Activated CD8-positive, alpha-beta T cell treated with anti-CD3 and anti-CD28 coated beads, Interleukin-2, amount 10 ng/mL, durations not matched to agents 7 days and 5 days (primary cell): Measurements from ENCODE around the gene ADAM11. TPM values are rescaled to one million over a fixed set of nuclear protein-coding genes. Genes with fewer than 3 reads are reported as not detected.
A peak's percentile ranks its signal among the peaks of the same experiment; 100 is the strongest.

Source experiments
- ATAC-seq: fragments of 150-1000 bp; cut with Tn5 transposase; one replicate; pipeline ENCODE4 v1.10.0; 2021; ENCODE audit warnings: moderate library complexity
- CTCF ChIA-PET: fragments of 350-600 bp; sonication (Branson Sonifier 250); formaldehyde crosslinking; loops from one replicate; lab custom pipeline; 2021; ENCODE audit warnings: antibody characterized with exemption; lab: Charles Lee
- POLR2A ChIA-PET: fragments of 350-600 bp; sonication (Branson Sonifier 250); formaldehyde crosslinking; loops from one replicate; lab custom pipeline; 2021; ENCODE audit warnings: antibody characterized with exemption; lab: Charles Lee
- DNase-seq: peaks from one replicate; pipeline ENCODE4 v3.0.0-alpha.2; 2020
- H3K27ac Mint-ChIP-seq: one replicate; pipeline ENCODE4 v1.8.0; 2021; ENCODE audit warnings: mild to moderate bottlenecking, mixed read lengths
- H3K27me3 Mint-ChIP-seq: one replicate; pipeline ENCODE4 v1.8.0; 2021; ENCODE audit warnings: low read depth, mixed read lengths
- H3K36me3 Mint-ChIP-seq: one replicate; pipeline ENCODE4 v1.8.0; 2021; ENCODE audit warnings: low read depth, mixed read lengths
- H3K4me1 Mint-ChIP-seq: one replicate; pipeline ENCODE4 v1.8.0; 2021; ENCODE audit warnings: low read depth, mixed read lengths
- H3K4me3 Mint-ChIP-seq: one replicate; pipeline ENCODE4 v1.8.0; 2021; ENCODE audit warnings: mild to moderate bottlenecking, mixed read lengths
- H3K9me3 Mint-ChIP-seq: one replicate; pipeline ENCODE4 v1.8.0; 2022; ENCODE audit warnings: mixed read lengths; ENCODE audit not compliant: insufficient read depth
- total RNA-seq, 2 experiments: library from RNA; stranded (reverse); gene quantifications; one replicate each; pipeline ENCODE4 v1.2.3, GENCODE V29; 2021

ADAM11 gene
- total RNA-seq, 2 experiments from 2014 or later, result 0.24 to 0.39 TPM

DNA sequence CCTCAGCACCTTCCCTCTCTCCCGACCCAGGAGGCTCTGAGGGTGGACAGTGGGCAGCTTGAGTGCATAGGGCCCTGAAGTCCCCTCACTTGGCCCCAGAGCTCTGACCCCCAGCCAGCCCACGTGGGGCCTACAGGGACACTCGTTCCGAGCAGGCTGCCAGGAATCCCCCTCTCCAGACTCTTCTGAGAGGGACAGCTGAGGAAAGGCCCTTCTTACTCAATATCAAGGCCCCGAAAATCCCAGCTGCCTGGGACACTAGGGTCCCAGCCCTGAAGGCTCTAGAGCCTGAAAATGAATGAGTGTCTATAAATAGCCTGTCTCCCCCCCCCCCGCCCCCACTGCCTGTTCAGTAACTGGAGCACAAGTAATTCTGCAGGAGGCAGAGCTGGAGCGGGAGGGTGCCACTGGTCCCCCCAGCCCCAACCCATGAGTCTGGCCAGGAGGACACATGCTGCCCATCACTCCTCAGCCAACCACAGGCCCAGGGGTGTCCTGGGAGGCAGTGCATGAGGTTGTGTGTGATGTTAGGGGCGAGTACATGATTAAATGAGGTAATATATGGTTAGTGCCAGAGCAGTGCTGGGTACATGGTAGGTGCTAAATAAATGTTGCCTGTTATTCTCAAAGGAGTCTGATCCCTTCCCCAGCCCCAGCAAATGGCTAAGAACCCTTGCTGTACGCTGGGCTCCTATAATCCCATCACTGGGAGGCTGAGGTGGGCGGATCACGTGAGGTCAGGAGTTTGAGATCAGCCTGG, 11.6 kb downstream of the ADAM11 start:
- peaks cover 22% of the 10 kb centered on the region for H3K4me1 Mint-ChIP-seq
- no peak overlapping the region for H3K27ac Mint-ChIP-seq
- no peaks in the 10 kb centered on the region for H3K9me3 Mint-ChIP-seq
- peaks cover 11% of the 10 kb centered on the region for H3K27me3 Mint-ChIP-seq
- POLR2A ChIA-PET, result interaction anchor here (1.0 kb wide), 1 partner anchor 97 kb away, joined by 3 read pairs; no protein-coding TSS in a partner anchor
- no peak for DNase-seq
- no peaks in the 10 kb centered on the region for H3K36me3 Mint-ChIP-seq
- ATAC-seq, result no peak
- CTCF ChIA-PET, result interaction anchor here (0.7 to 3.6 kb wide), 3 partner anchors 9 to 109 kb away, joined by 3 to 13 read pairs (median 3); no protein-coding TSS in a partner anchor
- H3K4me3 Mint-ChIP-seq, result no peak overlapping the region

DNA sequence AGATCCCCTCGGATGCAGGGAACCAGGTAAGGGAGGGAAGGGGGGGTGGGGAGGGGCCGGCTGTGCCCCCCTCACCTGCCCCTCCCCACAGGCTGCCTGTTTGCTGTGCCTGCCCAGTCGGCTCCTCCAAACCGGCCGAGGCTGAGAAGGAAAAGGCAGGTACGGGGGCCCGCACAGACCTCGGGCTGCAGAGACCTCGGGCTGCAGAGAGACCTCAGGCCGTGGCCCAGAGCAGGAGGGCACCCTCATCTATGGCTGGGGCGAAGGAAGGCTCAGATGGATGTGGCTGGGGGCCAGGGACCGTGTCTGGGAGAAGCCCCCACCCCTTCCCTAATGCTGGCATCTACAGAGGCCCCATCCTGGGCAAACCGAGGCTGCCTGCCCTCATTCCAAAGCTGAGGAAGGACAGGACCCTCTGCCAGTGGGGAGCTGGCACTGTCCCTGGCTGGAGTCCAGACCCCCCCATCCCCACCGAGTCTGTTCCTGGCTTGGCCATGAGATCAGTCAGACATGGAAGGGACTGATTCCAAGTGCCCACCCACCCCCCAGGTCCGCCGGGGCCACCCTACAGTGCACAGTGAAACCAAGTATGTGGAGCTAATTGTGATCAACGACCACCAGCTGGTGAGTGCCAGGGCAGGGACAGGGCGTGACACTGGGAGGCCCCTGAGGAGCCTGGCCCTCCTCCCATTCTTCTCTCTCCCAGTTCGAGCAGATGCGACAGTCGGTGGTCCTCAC, 13.7 kb downstream of the ADAM11 start:
- H3K36me3 Mint-ChIP-seq, result no peaks in the 10 kb centered on the region
- no peak overlapping the region for H3K27ac Mint-ChIP-seq
- peaks cover 25% of the 10 kb centered on the region for H3K4me1 Mint-ChIP-seq
- DNase-seq (no peak), ATAC-seq (no peak)
- ChIA-PET CTCF (interaction anchor here (0.5 to 1.3 kb wide), 4 partner anchors 105 to 1793 kb away, joined by 3 to 5 read pairs (median 3); partner anchors contain the start of gene PTGES3L), POLR2A (no interaction called here)
- H3K4me3 Mint-ChIP-seq, result no peak overlapping the region
- H3K9me3 Mint-ChIP-seq, result no peaks in the 10 kb centered on the region
- peaks cover 6% of the 10 kb centered on the region for H3K27me3 Mint-ChIP-seq

DNA sequence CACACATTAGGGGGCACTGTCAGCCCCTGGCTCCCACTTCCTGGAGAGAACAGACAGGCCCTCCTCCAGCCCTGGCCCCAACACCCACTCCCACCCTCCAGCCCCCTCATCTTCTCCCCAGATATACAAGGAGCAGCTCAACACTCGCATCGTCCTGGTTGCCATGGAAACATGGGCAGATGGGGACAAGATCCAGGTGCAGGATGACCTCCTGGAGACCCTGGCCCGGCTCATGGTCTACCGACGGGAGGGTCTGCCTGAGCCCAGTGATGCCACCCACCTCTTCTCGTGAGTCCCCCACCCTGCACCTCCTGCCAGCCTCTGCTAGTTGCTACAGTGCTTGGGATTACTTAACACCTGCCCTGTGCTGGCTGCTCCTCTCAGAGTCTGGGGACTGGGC, 14.4 kb downstream of the ADAM11 start:
- Mint-ChIP-seq H3K27me3 (peaks cover 6% of the 10 kb centered on the region), H3K4me3 (no peak overlapping the region), H3K36me3 (no peaks in the 10 kb centered on the region), H3K27ac (no peak overlapping the region), H3K4me1 (peaks cover 18% of the 10 kb centered on the region), H3K9me3 (no peaks in the 10 kb centered on the region)
- POLR2A ChIA-PET, result no interaction called here
- CTCF ChIA-PET, result interaction anchor here (0.6 to 1.3 kb wide), 3 partner anchors 105 to 327 kb away, joined by 3 to 5 read pairs (median 3); no protein-coding TSS in a partner anchor
- ATAC-seq (no peak), DNase-seq (no peak)

DNA sequence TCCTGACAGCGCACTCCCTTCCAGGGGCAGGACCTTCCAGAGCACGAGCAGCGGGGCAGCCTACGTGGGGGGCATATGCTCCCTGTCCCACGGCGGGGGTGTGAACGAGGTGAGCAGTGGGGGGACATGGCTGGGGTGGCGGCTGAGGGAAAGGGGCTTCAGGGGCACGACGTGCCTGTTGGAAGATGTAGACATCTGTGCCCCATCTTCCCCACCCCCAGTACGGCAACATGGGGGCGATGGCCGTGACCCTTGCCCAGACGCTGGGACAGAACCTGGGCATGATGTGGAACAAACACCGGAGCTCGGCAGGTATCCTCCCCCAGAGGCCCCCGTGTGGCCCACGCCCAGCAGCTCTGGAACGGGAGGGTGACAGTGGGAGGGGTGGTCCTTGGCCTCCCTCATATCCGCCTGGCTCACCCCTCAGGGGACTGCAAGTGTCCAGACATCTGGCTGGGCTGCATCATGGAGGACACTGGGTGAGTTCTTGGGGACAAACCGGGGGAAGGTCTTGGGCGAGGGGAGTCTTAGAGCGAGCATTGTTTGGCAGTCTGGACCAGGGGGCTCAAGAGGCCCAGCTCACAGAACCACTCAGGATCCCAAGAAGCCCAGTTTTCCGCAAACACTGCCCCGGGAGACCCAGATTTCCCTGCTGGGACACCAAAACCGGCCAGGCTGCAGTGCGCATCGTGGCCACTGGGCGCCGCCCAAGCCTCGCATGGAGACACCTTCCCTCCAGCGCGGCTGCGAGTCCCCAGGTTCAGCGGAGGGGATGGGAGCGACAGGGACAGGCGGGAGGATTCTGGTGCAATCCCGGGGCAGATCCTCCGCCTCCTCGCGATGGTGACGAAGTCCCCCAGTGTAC, 15.7 kb downstream of the ADAM11 start:
- DNase-seq, result peak; percentile 90
- POLR2A ChIA-PET, result no interaction called here

DNA sequence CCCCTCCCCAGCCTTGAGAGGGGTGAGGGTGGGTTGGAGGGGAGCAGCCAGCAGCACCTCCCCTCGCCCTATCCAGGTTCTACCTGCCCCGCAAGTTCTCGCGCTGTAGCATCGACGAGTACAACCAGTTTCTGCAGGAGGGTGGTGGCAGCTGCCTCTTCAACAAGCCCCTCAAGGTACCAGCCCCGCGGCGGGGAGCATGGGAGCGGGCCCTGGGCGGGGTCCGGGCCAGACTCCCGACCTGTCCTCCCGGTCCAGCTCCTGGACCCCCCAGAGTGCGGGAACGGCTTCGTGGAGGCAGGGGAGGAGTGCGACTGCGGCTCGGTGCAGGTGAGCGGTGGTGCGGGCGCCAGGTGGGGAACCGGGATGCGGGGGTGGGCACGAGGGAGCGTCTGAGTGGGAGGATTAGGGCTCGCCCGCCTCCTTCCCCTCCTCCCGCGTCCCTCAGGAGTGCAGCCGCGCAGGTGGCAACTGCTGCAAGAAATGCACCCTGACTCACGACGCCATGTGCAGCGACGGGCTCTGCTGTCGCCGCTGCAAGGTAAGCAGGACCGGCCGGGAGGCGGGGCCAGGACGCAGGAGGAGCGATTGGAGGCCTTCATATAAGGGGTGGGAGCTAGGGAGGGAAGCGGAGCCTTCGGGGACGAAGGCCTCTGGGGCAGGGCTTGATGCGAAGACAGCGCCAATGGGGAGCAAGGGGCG, 16.5 kb downstream of the ADAM11 start:
- H3K9me3 Mint-ChIP-seq, result no peaks in the 10 kb centered on the region
- peak; percentile 97 for ATAC-seq
- H3K36me3 Mint-ChIP-seq, result no peaks in the 10 kb centered on the region
- peak; percentile 99 for DNase-seq
- CTCF ChIA-PET, result interaction anchor here (0.9 to 2.4 kb wide), 29 partner anchors 9 to 360 kb away, joined by 3 to 50 read pairs (median 4); partner anchors contain the start of genes ACBD4, CCDC43 and EFTUD2
- POLR2A ChIA-PET, result interaction anchor here (1.0 kb wide), 1 partner anchor 275 kb away, joined by 4 read pairs; no protein-coding TSS in a partner anchor
- peak overlapping the region; percentile 81 for H3K27ac Mint-ChIP-seq
- H3K4me3 Mint-ChIP-seq, result peak overlapping the region; percentile 76
- H3K27me3 Mint-ChIP-seq, result peaks cover 6% of the 10 kb centered on the region
- H3K4me1 Mint-ChIP-seq, result peaks cover 16% of the 10 kb centered on the region

More for the DNA sequence above, 15.7 kb downstream of the ADAM11 start:
- CTCF ChIA-PET, result interaction anchor here (0.7 to 2.4 kb wide), 15 partner anchors 11 to 247 kb away, joined by 3 to 50 read pairs (median 4); partner anchors contain the start of gene EFTUD2
- H3K4me3 Mint-ChIP-seq, result peak overlapping the region; percentile 76
- H3K27ac Mint-ChIP-seq, result peak overlapping the region; percentile 72
- H3K36me3 Mint-ChIP-seq, result no peaks in the 10 kb centered on the region
- peaks cover 6% of the 10 kb centered on the region for H3K27me3 Mint-ChIP-seq
- peaks cover 14% of the 10 kb centered on the region for H3K4me1 Mint-ChIP-seq
- peak; percentile 36 for ATAC-seq
- no peaks in the 10 kb centered on the region for H3K9me3 Mint-ChIP-seq

DNA sequence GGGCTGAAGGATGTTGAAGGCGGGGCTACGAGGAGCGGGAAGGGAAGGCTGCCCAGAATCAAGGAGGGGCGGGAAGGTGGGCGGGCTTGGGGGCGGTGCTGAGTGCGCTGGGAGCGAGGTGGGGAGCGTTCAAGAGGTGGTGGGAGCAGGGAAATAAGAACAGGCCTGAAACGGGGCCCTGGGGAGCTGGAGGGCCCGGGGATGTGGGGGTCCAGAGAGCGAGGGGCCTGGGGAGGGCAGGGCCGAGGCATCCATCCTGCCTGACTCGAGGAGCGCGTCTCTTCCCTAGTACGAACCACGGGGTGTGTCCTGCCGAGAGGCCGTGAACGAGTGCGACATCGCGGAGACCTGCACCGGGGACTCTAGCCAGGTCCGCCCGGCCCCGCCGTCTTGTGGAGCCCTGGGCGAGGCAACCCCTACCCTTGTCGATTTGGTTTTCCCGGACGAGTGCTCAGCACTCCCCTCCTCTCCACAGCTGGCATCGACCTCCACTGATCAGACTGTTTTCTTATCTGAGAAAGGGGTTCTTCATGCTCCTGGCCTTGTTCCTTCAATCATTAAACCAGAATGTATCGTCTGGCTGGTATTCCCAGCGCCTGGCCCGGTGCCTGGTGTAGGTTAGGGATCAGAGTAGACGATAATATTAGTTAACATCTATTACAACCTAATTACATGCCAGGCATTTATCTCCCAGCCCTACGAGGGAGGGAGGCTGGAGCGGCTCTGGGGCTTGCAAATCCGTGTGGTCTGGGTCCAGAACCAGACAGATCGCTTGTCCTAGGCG, 17.2 kb downstream of the ADAM11 start:
- DNase-seq (no peak), ATAC-seq (peak; percentile 48)
- Mint-ChIP-seq H3K4me3 (peak overlapping the region; percentile 76), H3K27ac (peak overlapping the region; percentile 81), H3K9me3 (no peaks in the 10 kb centered on the region), H3K36me3 (no peaks in the 10 kb centered on the region), H3K27me3 (peaks cover 6% of the 10 kb centered on the region), H3K4me1 (peaks cover 16% of the 10 kb centered on the region)
- ChIA-PET CTCF (interaction anchor here (0.9 to 8.3 kb wide), 31 partner anchors 10 to 359 kb away, joined by 3 to 161 read pairs (median 4); partner anchors contain the start of genes ACBD4, CCDC43 and EFTUD2), POLR2A (interaction anchor here (1.0 kb wide), 1 partner anchor 274 kb away, joined by 4 read pairs; no protein-coding TSS in a partner anchor)

DNA sequence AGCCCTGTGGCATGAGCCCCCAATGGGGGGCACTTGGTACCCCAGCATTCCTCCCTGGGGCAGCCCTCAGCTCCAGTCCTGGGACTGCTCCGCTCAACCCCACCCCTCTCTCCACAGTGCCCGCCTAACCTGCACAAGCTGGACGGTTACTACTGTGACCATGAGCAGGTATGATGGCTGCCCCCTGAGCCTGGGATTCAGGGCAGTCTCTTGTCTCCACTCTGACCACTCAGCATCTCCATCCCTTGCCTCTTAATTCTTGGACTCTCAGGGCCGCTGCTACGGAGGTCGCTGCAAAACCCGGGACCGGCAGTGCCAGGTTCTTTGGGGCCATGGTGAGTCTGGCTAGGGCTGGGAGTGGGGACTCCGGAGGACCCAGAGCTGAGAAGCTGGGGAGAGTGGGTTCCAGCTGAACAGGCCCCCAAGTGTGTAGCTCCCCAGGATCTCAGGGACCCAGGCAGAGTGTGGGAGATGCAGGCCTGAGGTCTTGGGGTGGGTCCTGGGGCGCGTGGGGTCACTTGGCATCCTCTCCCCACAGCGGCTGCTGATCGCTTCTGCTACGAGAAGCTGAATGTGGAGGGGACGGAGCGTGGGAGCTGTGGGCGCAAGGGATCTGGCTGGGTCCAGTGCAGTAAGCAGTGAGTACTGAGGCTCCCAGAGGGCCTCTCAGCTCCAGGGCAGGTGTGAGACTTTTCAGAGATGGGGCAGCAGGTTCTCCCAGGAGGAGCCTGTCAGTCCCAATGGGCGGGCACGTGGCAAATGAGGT, 18.0 kb downstream of the ADAM11 start:
- no peak for DNase-seq
- ATAC-seq, result no peak
- Mint-ChIP-seq H3K4me3 (peak overlapping the region; percentile 76), H3K9me3 (no peaks in the 10 kb centered on the region), H3K36me3 (no peaks in the 10 kb centered on the region), H3K4me1 (peaks cover 16% of the 10 kb centered on the region), H3K27me3 (peaks cover 6% of the 10 kb centered on the region), H3K27ac (no peak overlapping the region)
- ChIA-PET CTCF (interaction anchor here (1.1 to 8.3 kb wide), 8 partner anchors 10 to 322 kb away, joined by 3 to 161 read pairs (median 4); no protein-coding TSS in a partner anchor), POLR2A (interaction anchor here (0.9 to 1.1 kb wide), 2 partner anchors 87 to 285 kb away, joined by 4 to 6 read pairs; partner anchors contain the start of genes CCDC43 and NMT1)

DNA sequence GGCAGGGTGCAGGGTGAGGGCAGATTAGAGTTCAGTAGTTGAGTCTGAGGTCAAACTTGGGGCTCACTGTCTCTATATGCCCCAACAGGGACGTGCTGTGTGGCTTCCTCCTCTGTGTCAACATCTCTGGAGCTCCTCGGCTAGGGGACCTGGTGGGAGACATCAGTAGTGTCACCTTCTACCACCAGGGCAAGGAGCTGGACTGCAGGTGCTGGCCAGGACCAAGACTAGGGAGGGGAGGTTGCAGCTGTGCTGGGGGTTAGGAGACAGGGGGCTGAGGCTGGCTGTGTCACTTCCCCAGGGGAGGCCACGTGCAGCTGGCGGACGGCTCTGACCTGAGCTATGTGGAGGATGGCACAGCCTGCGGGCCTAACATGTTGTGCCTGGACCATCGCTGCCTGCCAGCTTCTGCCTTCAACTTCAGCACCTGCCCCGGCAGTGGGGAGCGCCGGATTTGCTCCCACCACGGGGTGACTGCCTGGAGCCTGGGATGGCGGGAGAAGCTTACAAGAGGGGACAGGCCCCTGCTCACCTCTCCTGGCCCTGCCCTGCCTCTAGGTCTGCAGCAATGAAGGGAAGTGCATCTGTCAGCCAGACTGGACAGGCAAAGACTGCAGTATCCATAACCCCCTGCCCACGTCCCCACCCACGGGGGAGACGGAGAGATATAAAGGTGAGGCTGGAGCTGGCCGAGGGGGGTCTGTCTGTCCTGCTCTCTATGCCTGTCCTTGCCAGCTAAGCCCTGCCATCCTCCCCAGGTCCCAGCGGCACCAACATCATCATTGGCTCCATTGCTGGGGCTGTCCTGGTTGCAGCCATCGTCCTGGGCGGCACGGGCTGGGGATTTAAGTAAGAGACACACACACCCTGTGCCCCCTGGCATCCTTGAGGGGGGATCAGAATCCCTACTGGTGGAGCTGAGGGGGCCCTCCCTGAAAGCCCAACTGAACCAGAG, 18.9 kb downstream of the ADAM11 start:
- Mint-ChIP-seq H3K9me3 (no peaks in the 10 kb centered on the region), H3K4me1 (peaks cover 16% of the 10 kb centered on the region), H3K4me3 (no peak overlapping the region), H3K36me3 (no peaks in the 10 kb centered on the region), H3K27me3 (peaks cover 6% of the 10 kb centered on the region), H3K27ac (no peak overlapping the region)
- ChIA-PET CTCF (interaction anchor here (0.7 to 8.3 kb wide), 22 partner anchors 9 to 358 kb away, joined by 3 to 161 read pairs (median 4); partner anchors contain the start of gene ACBD4), POLR2A (interaction anchor here (0.9 to 1.1 kb wide), 2 partner anchors 88 to 284 kb away, joined by 4 to 6 read pairs; partner anchors contain the start of genes CCDC43 and NMT1)
- ATAC-seq (no peak), DNase-seq (no peak)
